SJCRH30 (cell line): Measurements from ENCODE around the gene CLSTN2. TPM values are rescaled to one million over a fixed set of nuclear protein-coding genes. Genes with fewer than 3 reads are reported as not detected.

Source experiments
- DNase-seq, 2 experiments: peaks; one replicate each; pipeline ENCODE4 v3.0.0-alpha.2; 2015 to 2020
- H3K27ac ChIP-seq: fragments of 250-450 bp; sonication (Bioruptor Pico); 2 replicates; pipeline ENCODE4 v1.5.1; 2020; ENCODE audit warnings: mild to moderate bottlenecking, moderate library complexity
- H3K27me3 ChIP-seq: fragments of 250-450 bp; sonication (Bioruptor Pico); 2 replicates; pipeline ENCODE4 v1.5.1; 2020; ENCODE audit warnings: mild to moderate bottlenecking, moderate library complexity
- H3K36me3 ChIP-seq: fragments of 250-450 bp; sonication (Bioruptor Pico); 2 replicates; pipeline ENCODE4 v1.5.1; 2020; ENCODE audit warnings: mild to moderate bottlenecking, moderate library complexity
- H3K4me1 ChIP-seq: fragments of 250-450 bp; sonication (Bioruptor Pico); 2 replicates; pipeline ENCODE4 v1.5.1; 2020; ENCODE audit warnings: mild to moderate bottlenecking, moderate library complexity
- H3K4me3 ChIP-seq: fragments of 250-450 bp; sonication (Bioruptor Pico); 2 replicates; pipeline ENCODE4 v1.5.1; 2020; ENCODE audit warnings: mild to moderate bottlenecking, moderate library complexity
- H3K9me3 ChIP-seq: fragments of 250-450 bp; sonication (Bioruptor Pico); replicated peaks from 2 replicates; pipeline ENCODE4 v1.5.1; 2020; ENCODE audit warnings: mild to moderate bottlenecking, moderate library complexity
- total RNA-seq: library from RNA; depleted of rRNA; stranded (reverse); fragments of >200 nt; shearing (Covaris generic); gene quantifications from 2 replicates; pipeline ENCODE4 v1.2.3, GENCODE V29; 2014

The CLSTN2 gene
- total RNA-seq, 1 experiment from 2014 or later: 10.0 TPM

- Histone ChIP-seq H3K9me3 (no peaks in the 10 kb centered on the region), H3K27ac (no peak overlapping the region), H3K4me3 (no peak overlapping the region), H3K27me3 (no peaks in the 10 kb centered on the region), H3K4me1 (peaks cover 26% of the 10 kb centered on the region), H3K36me3 (no peaks in the 10 kb centered on the region)
- DNase-seq: no peak
Measured at GRCh38 chr3:140034058-140034457, 99.1 kb downstream of the CLSTN2 start.

GRCh38 chr3:140035871-140036270 is 100.9 kb downstream of the CLSTN2 start:
- Histone ChIP-seq H3K4me3 (no peak overlapping the region), H3K36me3 (no peaks in the 10 kb centered on the region), H3K4me1 (peaks cover 14% of the 10 kb centered on the region), H3K9me3 (no peaks in the 10 kb centered on the region), H3K27me3 (no peaks in the 10 kb centered on the region), H3K27ac (no peak overlapping the region)
- no peak for DNase-seq

GRCh38 chr3:140050396-140050795 is 115.4 kb downstream of the CLSTN2 start:
- no peak overlapping the region for H3K4me3 ChIP-seq
- peaks cover 11% of the 10 kb centered on the region for H3K4me1 ChIP-seq
- DNase-seq: no peak
- no peaks in the 10 kb centered on the region for H3K9me3 ChIP-seq
- H3K36me3 ChIP-seq: no peaks in the 10 kb centered on the region
- no peaks in the 10 kb centered on the region for H3K27me3 ChIP-seq
- H3K27ac ChIP-seq: no peak overlapping the region

GRCh38 chr3:140051019-140051957 is 116.3 kb downstream of the CLSTN2 start:
- no peaks in the 10 kb centered on the region for H3K27me3 ChIP-seq
- H3K9me3 ChIP-seq: no peaks in the 10 kb centered on the region
- H3K4me1 ChIP-seq: peaks cover 11% of the 10 kb centered on the region
- H3K27ac ChIP-seq: no peak overlapping the region
- H3K4me3 ChIP-seq: no peak overlapping the region
- peak; percentile 54 for DNase-seq
- no peaks in the 10 kb centered on the region for H3K36me3 ChIP-seq

GRCh38 chr3:140052771-140053702 is 118.1 kb downstream of the CLSTN2 start:
- peak; percentile 44 to 59 for DNase-seq
- H3K4me1 ChIP-seq: peaks cover 11% of the 10 kb centered on the region
- peak overlapping the region; percentile 6; the same call in 1 of the 2 replicates for H3K4me3 ChIP-seq
- no peaks in the 10 kb centered on the region for H3K27me3 ChIP-seq
- peak overlapping the region; percentile 48 for H3K27ac ChIP-seq
- no peaks in the 10 kb centered on the region for H3K9me3 ChIP-seq
- H3K36me3 ChIP-seq: no peaks in the 10 kb centered on the region

GRCh38 chr3:140053794-140054193 is 118.8 kb downstream of the CLSTN2 start:
- peaks cover 11% of the 10 kb centered on the region for H3K4me1 ChIP-seq
- H3K4me3 ChIP-seq: no peak overlapping the region
- no peaks in the 10 kb centered on the region for H3K27me3 ChIP-seq
- H3K27ac ChIP-seq: no peak overlapping the region; the same call in 1 of the 2 replicates
- H3K9me3 ChIP-seq: no peaks in the 10 kb centered on the region
- no peaks in the 10 kb centered on the region for H3K36me3 ChIP-seq
- DNase-seq: no peak

- no peaks in the 10 kb centered on the region for H3K36me3 ChIP-seq
Measured at GRCh38 chr3:140055092-140055791, 120.3 kb downstream of the CLSTN2 start.

DNA sequence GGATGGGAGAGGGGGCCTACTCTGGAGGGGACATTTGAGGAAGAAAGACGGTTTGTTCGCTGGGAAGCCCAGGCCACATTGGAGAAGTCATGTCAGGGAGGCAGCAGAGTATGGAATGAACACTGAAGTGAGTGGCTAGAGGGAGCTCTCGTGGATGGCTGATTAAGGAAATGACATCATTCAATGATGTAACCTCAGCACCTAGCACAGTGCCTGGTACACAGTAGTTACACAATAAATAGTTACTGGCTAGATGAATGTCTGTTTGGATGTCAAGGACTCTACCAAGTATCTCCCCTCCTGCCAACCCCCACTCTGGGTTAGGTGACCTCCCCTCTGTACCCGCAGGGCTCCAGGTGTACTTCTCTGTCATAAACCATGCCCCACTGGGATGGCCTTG is 121.1 kb downstream of the CLSTN2 start:
- H3K36me3 ChIP-seq: no peaks in the 10 kb centered on the region
- no peak overlapping the region for H3K27ac ChIP-seq
- no peaks in the 10 kb centered on the region for H3K27me3 ChIP-seq
- no peaks in the 10 kb centered on the region for H3K9me3 ChIP-seq
- no peak for DNase-seq
- H3K4me3 ChIP-seq: no peak overlapping the region
- peaks cover 11% of the 10 kb centered on the region for H3K4me1 ChIP-seq

More at GRCh38 chr3:140055092-140055791, 120.3 kb downstream of the CLSTN2 start:
- no peaks in the 10 kb centered on the region for H3K9me3 ChIP-seq
- DNase-seq: no peak
- no peaks in the 10 kb centered on the region for H3K27me3 ChIP-seq
- no peak overlapping the region for H3K27ac ChIP-seq
- H3K4me1 ChIP-seq: peaks cover 11% of the 10 kb centered on the region
- H3K4me3 ChIP-seq: no peak overlapping the region

GRCh38 chr3:140061211-140061610 is 126.2 kb downstream of the CLSTN2 start:
- no peaks in the 10 kb centered on the region for H3K9me3 ChIP-seq
- H3K27me3 ChIP-seq: no peaks in the 10 kb centered on the region
- no peak overlapping the region for H3K27ac ChIP-seq
- no peaks in the 10 kb centered on the region for H3K36me3 ChIP-seq
- H3K4me1 ChIP-seq: no peaks in the 10 kb centered on the region
- DNase-seq: no peak
- H3K4me3 ChIP-seq: no peak overlapping the region

- no peak overlapping the region for H3K27ac ChIP-seq
- no peak overlapping the region for H3K4me3 ChIP-seq
- no peaks in the 10 kb centered on the region for H3K36me3 ChIP-seq
- no peaks in the 10 kb centered on the region for H3K9me3 ChIP-seq
- H3K4me1 ChIP-seq: no peaks in the 10 kb centered on the region
- DNase-seq: no peak
- no peaks in the 10 kb centered on the region for H3K27me3 ChIP-seq
Measured at GRCh38 chr3:140062461-140062860, 127.5 kb downstream of the CLSTN2 start.

DNA sequence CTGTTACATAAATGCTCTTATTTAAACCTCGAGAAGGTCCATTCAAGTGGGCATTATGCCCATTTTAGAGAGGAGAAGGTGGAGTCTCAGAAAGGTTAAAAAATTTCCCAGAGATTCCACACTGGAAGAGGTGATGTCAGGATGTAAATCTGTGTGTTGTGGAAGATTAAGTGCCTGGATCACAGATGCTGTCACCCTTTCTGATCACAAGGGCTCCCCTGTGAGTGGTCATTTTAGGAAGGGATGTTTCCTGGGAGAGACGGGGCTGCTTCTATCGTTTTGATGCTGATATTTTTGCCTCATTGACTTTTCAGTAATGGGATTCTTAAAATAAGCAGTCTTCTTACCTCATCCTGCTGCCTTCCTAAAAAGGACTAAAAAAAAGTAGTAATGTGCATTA is 132.5 kb downstream of the CLSTN2 start:
- Histone ChIP-seq H3K4me1 (no peaks in the 10 kb centered on the region), H3K4me3 (no peak overlapping the region), H3K9me3 (no peaks in the 10 kb centered on the region), H3K27ac (no peak overlapping the region), H3K36me3 (no peaks in the 10 kb centered on the region), H3K27me3 (no peaks in the 10 kb centered on the region)
- no peak for DNase-seq

DNA sequence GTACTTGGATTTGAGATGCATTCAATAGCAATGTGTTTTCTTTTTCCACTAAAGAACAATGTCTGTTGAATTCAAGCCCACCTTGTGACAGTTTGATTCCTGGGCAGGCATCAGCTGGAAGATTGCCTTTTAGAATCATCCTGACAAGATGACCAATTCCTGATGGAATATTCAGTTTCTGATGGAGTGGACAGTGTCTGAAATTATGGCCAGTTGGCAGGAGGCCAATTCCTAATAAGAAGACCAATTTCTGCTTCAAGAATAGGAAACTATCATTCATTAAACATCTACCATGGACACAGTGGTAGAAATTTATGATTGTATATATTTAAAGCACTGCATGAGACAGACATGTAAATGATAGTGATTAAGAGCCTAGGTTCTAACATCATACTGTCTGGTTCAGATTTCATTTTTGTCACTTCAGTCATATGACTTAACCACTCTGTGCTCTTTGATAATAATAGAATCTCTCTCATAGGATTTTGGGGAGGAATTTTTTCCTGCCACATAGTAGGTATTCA is 133.6 kb downstream of the CLSTN2 start:
- DNase-seq: no peak
- H3K27ac ChIP-seq: no peak overlapping the region
- H3K4me3 ChIP-seq: no peak overlapping the region
- H3K9me3 ChIP-seq: no peaks in the 10 kb centered on the region
- H3K27me3 ChIP-seq: no peaks in the 10 kb centered on the region
- H3K4me1 ChIP-seq: no peaks in the 10 kb centered on the region
- no peaks in the 10 kb centered on the region for H3K36me3 ChIP-seq

- Histone ChIP-seq H3K4me3 (no peak overlapping the region), H3K27ac (no peak overlapping the region), H3K27me3 (no peaks in the 10 kb centered on the region), H3K36me3 (no peaks in the 10 kb centered on the region), H3K4me1 (no peaks in the 10 kb centered on the region), H3K9me3 (no peaks in the 10 kb centered on the region)
- no peak for DNase-seq
Measured at GRCh38 chr3:140073278-140074045, 138.5 kb downstream of the CLSTN2 start.

DNA sequence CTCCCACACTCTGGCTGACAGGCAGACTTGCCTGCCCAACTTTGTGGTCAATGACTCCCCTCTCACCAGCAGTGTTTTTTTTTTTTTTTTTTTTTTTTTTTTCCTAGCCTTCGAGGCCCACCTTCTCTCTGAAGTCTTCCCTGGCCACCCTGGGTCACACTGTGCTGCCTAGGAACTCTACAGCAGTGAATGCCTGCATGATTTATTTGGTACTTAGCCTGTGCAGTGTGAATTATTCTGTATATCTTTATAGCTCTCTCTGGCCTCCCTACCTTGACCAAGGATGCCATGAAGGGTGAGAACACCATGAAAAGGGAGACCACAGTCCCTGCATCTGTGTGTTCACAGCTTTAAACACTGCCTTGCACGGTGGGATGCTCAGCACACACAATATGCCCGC is 141.6 kb downstream of the CLSTN2 start:
- H3K36me3 ChIP-seq: no peaks in the 10 kb centered on the region
- no peak for DNase-seq
- H3K27me3 ChIP-seq: no peaks in the 10 kb centered on the region
- H3K4me1 ChIP-seq: no peaks in the 10 kb centered on the region
- no peaks in the 10 kb centered on the region for H3K9me3 ChIP-seq
- H3K4me3 ChIP-seq: no peak overlapping the region
- H3K27ac ChIP-seq: no peak overlapping the region
